Activated CD4-positive, alpha-beta T cell treated with anti-CD3 and anti-CD28 coated beads, Interleukin-2, amount 10 ng/mL, durations not matched to agents 7 days and 5 days (primary cell): ENCODE measurements around the gene TCTN3. TPM values are rescaled to one million over a fixed set of nuclear protein-coding genes. Genes with fewer than 3 reads are reported as not detected.
A peak's percentile ranks its signal among the peaks of the same experiment; 100 is the strongest.
"Not testable (repeated sequence)": the region's sequence is repeated elsewhere in the genome, so short reads cannot be mapped to it uniquely, and the experiment has no call there.

Experiments used
- CTCF ChIA-PET: fragments of 350-600 bp; sonication (Branson Sonifier 250); formaldehyde crosslinking; loops from one replicate; lab custom pipeline; 2021; ENCODE audit warnings: antibody characterized with exemption; lab: Charles Lee
- POLR2A ChIA-PET: fragments of 350-600 bp; sonication (Branson Sonifier 250); formaldehyde crosslinking; loops from one replicate; lab custom pipeline; 2021; ENCODE audit warnings: antibody characterized with exemption; lab: Charles Lee
- DNase-seq: peaks from one replicate; pipeline ENCODE4 v3.0.0-alpha.2; 2020
- H3K27ac Mint-ChIP-seq: one replicate; pipeline ENCODE4 v1.8.0; 2021; ENCODE audit warnings: mild to moderate bottlenecking, moderate library complexity, mixed read lengths
- H3K27me3 Mint-ChIP-seq: one replicate; pipeline ENCODE4 v1.8.0; 2021; ENCODE audit warnings: mixed read lengths
- H3K36me3 Mint-ChIP-seq: one replicate; pipeline ENCODE4 v1.8.0; 2021; ENCODE audit warnings: low read depth, mixed read lengths
- H3K4me1 Mint-ChIP-seq: one replicate; pipeline ENCODE4 v1.8.0; 2021; ENCODE audit warnings: mixed read lengths
- H3K4me3 Mint-ChIP-seq: one replicate; pipeline ENCODE4 v1.8.0; 2021; ENCODE audit warnings: mild to moderate bottlenecking, moderate library complexity, mixed read lengths
- H3K9me3 Mint-ChIP-seq: one replicate; pipeline ENCODE4 v1.8.0; 2021; ENCODE audit warnings: mixed read lengths
- total RNA-seq, 2 experiments: library from RNA; stranded (reverse); gene quantifications; one replicate each; pipeline ENCODE4 v1.2.3, GENCODE V29; 2021

The TCTN3 gene
- total RNA-seq, 2 experiments from 2014 or later, result 14.3 to 15.6 TPM

- Mint-ChIP-seq H3K36me3 (peaks cover 10% of the 10 kb centered on the region), H3K9me3 (no peaks in the 10 kb centered on the region), H3K27ac (no peak overlapping the region), H3K4me1 (no peaks in the 10 kb centered on the region), H3K4me3 (no peak overlapping the region), H3K27me3 (no peaks in the 10 kb centered on the region)
- POLR2A ChIA-PET, result no interaction called here
- CTCF ChIA-PET, result interaction anchor here (0.9 kb wide), 1 partner anchor 19 kb away, joined by 3 read pairs; the partner anchor contains the start of gene TCTN3
- DNase-seq, result no peak
Observed at GRCh38 chr10:95674643-95675042, 19.1 kb downstream of the TCTN3 start.

- H3K4me3 Mint-ChIP-seq, DNase-seq, H3K4me1 Mint-ChIP-seq, H3K9me3 Mint-ChIP-seq, POLR2A ChIA-PET, CTCF ChIA-PET, H3K27ac Mint-ChIP-seq, H3K27me3 Mint-ChIP-seq, H3K36me3 Mint-ChIP-seq: not testable (repeated sequence)
Observed at GRCh38 chr10:95672641-95673040, 21.1 kb downstream of the TCTN3 start.

DNA sequence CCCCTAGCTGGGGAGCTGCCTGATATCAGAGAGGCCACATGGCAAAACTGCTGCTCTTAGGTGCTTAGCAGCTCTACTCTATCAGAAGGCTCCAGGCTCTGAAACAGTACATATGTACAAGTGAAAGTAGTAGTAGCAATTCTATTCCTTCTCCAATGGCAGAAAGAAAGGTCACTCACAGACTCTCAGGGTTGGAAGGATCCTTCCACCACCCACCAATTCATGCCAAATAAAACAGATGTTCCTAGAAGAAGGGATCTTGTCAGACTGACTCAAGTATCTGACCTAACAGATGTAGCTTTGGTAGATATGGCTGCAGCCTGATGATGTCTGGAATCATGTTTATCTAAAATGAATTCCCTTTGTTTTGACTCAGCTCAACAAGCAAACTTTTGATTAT, 29.2 kb downstream of the TCTN3 start:
- DNase-seq, result no peak
- H3K4me1 Mint-ChIP-seq, result no peaks in the 10 kb centered on the region
- H3K9me3 Mint-ChIP-seq, result no peaks in the 10 kb centered on the region
- H3K36me3 Mint-ChIP-seq, result peaks cover 3% of the 10 kb centered on the region
- H3K4me3 Mint-ChIP-seq, result no peak overlapping the region
- H3K27me3 Mint-ChIP-seq, result no peaks in the 10 kb centered on the region
- H3K27ac Mint-ChIP-seq, result no peak overlapping the region
- ChIA-PET POLR2A (no interaction called here), CTCF (interaction anchor here (0.8 to 3.4 kb wide), 3 partner anchors 16 to 177 kb away, joined by 3 to 17 read pairs (median 4); partner anchors contain the start of gene TCTN3)

DNA sequence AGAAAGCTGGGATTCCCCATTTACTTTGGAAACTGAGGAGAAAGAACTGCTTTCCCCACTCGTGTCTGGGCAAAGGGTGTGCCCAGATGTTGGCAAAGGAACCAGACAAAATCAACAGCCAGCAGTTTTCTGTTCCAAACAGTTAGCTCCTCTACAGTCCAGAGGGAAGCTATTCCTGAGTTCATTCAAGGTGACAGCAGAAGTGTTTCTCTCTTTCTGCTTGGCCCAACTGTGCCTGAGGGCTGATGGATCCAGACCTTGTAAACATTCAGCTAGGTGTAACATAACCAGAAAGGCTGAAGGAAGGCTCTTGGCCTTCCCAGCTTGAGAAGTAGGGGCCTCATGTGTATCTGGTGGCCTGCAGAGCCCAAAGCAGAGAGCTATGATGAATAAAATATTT, 30.2 kb downstream of the TCTN3 start:
- Mint-ChIP-seq H3K4me3 (no peak overlapping the region), H3K36me3 (peaks cover 3% of the 10 kb centered on the region), H3K9me3 (no peaks in the 10 kb centered on the region), H3K4me1 (no peaks in the 10 kb centered on the region), H3K27me3 (no peaks in the 10 kb centered on the region), H3K27ac (no peak overlapping the region)
- ChIA-PET CTCF (interaction anchor here (3.4 kb wide), 1 partner anchor 30 kb away, joined by 17 read pairs; the partner anchor contains the start of gene TCTN3), POLR2A (no interaction called here)
- no peak for DNase-seq

DNA sequence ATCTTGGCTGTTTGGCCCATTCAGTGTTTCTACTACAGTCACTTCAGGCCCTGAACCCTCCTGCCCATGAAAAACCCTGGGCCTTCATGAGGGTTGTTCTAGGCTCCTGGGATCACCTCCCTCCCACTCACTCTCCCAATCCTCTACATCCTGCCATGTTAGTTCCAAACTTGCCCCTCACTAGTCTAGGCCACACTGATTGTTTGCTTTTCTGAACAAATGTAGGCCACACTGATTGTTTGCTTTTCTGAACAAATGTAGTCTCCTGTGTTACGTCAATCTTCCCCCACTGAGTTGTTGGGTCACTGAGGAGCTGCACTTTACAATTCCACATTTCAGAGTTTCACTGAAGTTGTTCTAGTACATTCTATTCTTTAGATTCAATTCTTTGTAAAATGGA, 31.9 kb downstream of the TCTN3 start:
- DNase-seq, result no peak
- POLR2A ChIA-PET, result no interaction called here
- no peaks in the 10 kb centered on the region for H3K9me3 Mint-ChIP-seq
- H3K27me3 Mint-ChIP-seq, result no peaks in the 10 kb centered on the region
- H3K4me1 Mint-ChIP-seq, result peaks cover 7% of the 10 kb centered on the region
- CTCF ChIA-PET, result interaction anchor here (0.9 kb wide), 1 partner anchor 32 kb away, joined by 3 read pairs; the partner anchor contains the start of gene TCTN3
- no peak overlapping the region for H3K27ac Mint-ChIP-seq
- H3K4me3 Mint-ChIP-seq, result no peak overlapping the region
- peaks cover 3% of the 10 kb centered on the region for H3K36me3 Mint-ChIP-seq

DNA sequence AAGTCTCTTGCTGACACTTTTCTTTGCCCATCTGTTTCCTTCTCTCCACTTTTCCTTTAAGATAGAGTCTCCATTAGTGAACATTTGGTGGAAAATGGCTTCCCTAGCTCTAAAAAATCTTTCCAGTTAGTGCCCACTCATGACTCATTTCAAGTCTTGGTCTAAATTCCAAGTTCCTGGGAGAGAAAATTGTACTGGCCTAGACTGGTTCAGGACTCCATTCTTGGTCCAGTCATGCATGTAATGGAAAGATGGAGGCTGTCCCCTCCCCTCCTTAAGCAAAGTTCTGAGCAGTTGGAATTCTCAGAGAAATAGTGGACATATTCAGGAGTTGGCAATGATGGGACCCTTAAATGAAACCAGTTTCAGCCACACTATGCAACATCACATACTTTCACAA, 33.4 kb downstream of the TCTN3 start:
- CTCF ChIA-PET, result interaction anchor here (2.1 kb wide), 1 partner anchor 34 kb away, joined by 9 read pairs; the partner anchor contains the start of gene TCTN3
- Mint-ChIP-seq H3K9me3 (no peaks in the 10 kb centered on the region), H3K27me3 (no peaks in the 10 kb centered on the region), H3K4me3 (no peak overlapping the region), H3K36me3 (peaks cover 5% of the 10 kb centered on the region), H3K4me1 (peaks cover 17% of the 10 kb centered on the region), H3K27ac (no peak overlapping the region)
- no peak for DNase-seq
- POLR2A ChIA-PET, result no interaction called here

DNA sequence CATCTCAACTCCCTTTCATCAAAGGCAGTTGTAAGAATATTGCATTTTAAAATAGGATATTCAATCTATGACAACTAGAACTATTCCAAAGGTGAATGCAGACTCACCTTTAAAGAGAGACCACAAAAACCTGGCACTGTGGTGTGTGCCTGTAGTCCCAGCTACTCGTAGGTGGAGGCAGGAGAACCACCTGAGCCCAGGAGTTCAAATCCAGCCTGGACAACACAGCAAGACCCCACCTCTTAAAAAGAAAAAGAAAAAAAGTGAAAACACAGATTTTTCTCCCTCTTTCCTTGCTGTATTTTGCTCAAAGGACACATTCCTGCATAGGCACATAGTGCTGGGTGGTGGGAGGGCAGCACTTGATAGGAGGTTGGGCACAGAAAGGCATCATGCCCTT, 36.5 kb downstream of the TCTN3 start:
- ChIA-PET POLR2A (no interaction called here), CTCF (interaction anchor here (1.0 to 1.6 kb wide), 2 partner anchors 9 to 36 kb away, joined by 4 to 7 read pairs; partner anchors contain the start of gene TCTN3)
- H3K27ac Mint-ChIP-seq, result no peak overlapping the region

DNA sequence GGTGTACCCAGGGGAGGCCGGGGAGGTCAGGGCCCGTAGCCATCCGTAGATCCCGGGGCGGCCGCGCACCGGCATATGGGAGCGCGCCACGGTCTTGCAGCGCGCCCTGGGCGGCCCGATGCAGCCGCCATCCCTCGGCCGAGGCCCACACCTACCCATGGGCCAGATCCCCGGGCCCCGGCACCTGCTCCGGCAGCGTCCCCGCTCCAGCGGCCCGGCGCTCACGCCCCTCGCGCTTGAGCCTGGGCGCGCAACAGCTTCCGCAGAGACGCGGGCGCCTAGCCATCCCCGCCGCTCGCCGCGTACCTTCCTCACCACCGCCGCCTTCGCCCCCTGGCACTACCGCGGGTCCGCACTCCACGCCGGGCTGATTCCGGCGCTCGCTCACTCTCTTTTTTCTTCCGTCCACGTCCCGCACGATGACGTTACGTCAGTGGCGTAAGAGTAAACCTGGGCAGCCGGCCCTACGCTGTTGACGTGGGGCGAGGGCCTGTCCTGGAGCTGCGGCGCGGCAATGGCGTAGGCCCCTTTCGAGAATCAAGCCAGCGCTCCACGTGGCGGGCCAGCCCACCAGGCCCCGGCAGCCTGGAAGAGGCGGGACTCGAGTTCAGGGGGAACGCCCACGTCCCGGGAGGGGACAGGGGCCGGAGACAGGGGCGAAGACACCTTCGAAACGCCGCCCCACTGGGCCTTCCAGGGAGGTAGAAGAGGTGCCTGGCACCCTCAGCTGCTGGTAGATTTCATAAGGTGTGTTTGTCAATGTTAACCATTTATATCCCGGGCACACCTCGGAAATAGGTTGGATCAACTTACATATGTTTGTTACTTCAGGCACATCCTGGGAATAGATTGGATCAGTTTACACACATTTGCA, 37.2 kb downstream of the TCTN3 start, which contains the start of gene ALDH18A1:
Gene ALDH18A1, minus strand, starts transcription at position 421 of the 874 bp plus-strand sequence. CDS start 3,334 bp downstream, outside the sequence.
- peak; percentile 89 for DNase-seq
- peaks cover 25% of the 10 kb centered on the region for H3K4me1 Mint-ChIP-seq
- ChIA-PET POLR2A (interaction anchor here (0.6 kb wide), 1 partner anchor 120 kb away, joined by 3 read pairs; no protein-coding TSS in a partner anchor), CTCF (interaction anchor here (1.0 to 1.6 kb wide), 2 partner anchors 9 to 37 kb away, joined by 4 to 7 read pairs; partner anchors contain the start of gene TCTN3)
- H3K4me3 Mint-ChIP-seq, result peak within 1 kb of the TSS; percentile 100
- H3K27me3 Mint-ChIP-seq, result no peaks in the 10 kb centered on the region
- peaks cover 29% of the 10 kb centered on the region for H3K36me3 Mint-ChIP-seq
- peak within 1 kb of the TSS; percentile 93 for H3K27ac Mint-ChIP-seq
- H3K9me3 Mint-ChIP-seq, result peaks cover 8% of the 10 kb centered on the region

More for the DNA sequence above, 36.5 kb downstream of the TCTN3 start:
- Mint-ChIP-seq H3K4me1 (peaks cover 25% of the 10 kb centered on the region), H3K4me3 (peak overlapping the region; percentile 100), H3K27me3 (no peaks in the 10 kb centered on the region), H3K9me3 (peaks cover 4% of the 10 kb centered on the region), H3K36me3 (peaks cover 22% of the 10 kb centered on the region)
- DNase-seq, result no peak

GRCh38 chr10:95655571-95656290, 38.0 kb downstream of the TCTN3 start:
- Mint-ChIP-seq H3K27ac (peak overlapping the region; percentile 93), H3K4me3 (peak overlapping the region; percentile 100), H3K9me3 (peaks cover 13% of the 10 kb centered on the region), H3K4me1 (peaks cover 26% of the 10 kb centered on the region), H3K36me3 (peaks cover 37% of the 10 kb centered on the region), H3K27me3 (no peaks in the 10 kb centered on the region)
- CTCF ChIA-PET, result interaction anchor here (1.6 to 2.2 kb wide), 2 partner anchors 38 kb away, joined by 7 to 10 read pairs; partner anchors contain the start of gene TCTN3
- DNase-seq, result peak; percentile 10
- POLR2A ChIA-PET, result interaction anchor here (0.6 kb wide), 1 partner anchor 120 kb away, joined by 3 read pairs; no protein-coding TSS in a partner anchor

GRCh38 chr10:95653895-95654294, 39.8 kb downstream of the TCTN3 start:
- CTCF ChIA-PET, result interaction anchor here (0.9 to 2.2 kb wide), 2 partner anchors 13 to 39 kb away, joined by 3 to 10 read pairs; partner anchors contain the start of gene TCTN3
- DNase-seq, result no peak
- Mint-ChIP-seq H3K27me3 (no peaks in the 10 kb centered on the region), H3K36me3 (peaks cover 50% of the 10 kb centered on the region), H3K4me3 (no peak overlapping the region), H3K27ac (no peak overlapping the region), H3K4me1 (peaks cover 27% of the 10 kb centered on the region), H3K9me3 (peaks cover 15% of the 10 kb centered on the region)
- POLR2A ChIA-PET, result no interaction called here

DNA sequence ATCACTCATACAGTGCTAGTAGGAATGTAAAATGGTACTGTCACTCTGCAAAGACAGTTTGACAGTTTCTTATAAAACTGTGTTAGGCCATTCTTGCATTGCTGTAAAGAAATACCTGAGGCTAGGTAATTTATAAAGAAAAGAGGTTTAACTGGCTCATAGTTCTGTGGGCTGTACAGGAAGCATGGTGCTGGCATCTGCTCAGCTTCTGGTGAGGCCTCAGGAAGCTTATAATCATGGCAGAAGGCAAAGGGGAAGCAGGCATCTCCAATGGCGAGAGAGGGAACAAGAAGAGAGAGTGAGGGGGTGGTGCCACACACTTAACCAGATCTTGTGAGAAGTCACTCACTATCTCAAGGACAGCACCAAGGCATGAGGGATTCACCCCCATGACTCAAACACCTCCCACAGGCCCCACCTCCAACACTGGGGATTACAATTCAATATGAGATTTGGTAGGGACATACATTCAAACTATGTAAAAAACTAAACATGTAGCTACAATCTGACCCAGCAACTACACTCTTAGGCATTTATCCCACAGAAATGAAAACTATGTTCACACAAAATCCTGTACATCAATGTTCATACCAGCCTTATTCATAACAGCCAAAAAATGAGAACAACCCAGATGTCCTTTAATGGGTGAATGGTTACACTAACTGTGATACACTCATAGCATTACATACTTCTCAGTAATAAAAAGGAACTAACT, 42.2 kb downstream of the TCTN3 start:
- POLR2A ChIA-PET, result no interaction called here
- CTCF ChIA-PET, result interaction anchor here (1.0 to 1.4 kb wide), 2 partner anchors 42 to 221 kb away, joined by 4 read pairs; partner anchors contain the start of gene TCTN3
- Mint-ChIP-seq H3K27ac (no peak overlapping the region), H3K27me3 (no peaks in the 10 kb centered on the region), H3K4me3 (no peak overlapping the region), H3K36me3 (peaks cover 63% of the 10 kb centered on the region), H3K9me3 (peaks cover 15% of the 10 kb centered on the region), H3K4me1 (peaks cover 17% of the 10 kb centered on the region)
- no peak for DNase-seq

DNA sequence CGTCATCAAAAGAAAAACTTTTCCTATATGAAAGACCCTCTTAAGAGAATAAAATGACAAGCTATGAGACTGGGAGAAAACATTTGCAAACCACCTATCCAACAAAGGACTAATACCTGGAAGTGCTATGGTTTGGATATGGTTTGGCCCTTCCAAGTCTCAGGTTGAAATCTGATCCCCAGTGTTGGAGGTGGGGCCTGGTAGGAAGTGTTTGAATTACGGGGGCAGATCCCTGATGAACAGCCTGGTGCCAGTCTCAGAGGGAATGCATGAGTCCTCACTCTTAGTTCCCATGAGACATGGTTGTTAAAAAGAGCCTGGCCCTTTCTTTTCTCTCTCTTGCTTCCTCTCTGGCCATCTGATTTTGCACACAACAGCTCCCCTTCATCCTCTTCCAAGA, 43.5 kb downstream of the TCTN3 start:
- Mint-ChIP-seq H3K9me3 (peaks cover 15% of the 10 kb centered on the region), H3K36me3 (peaks cover 65% of the 10 kb centered on the region), H3K27ac (no peak overlapping the region), H3K4me3 (no peak overlapping the region), H3K4me1 (peaks cover 10% of the 10 kb centered on the region), H3K27me3 (no peaks in the 10 kb centered on the region)
- ChIA-PET CTCF (no interaction called here), POLR2A (no interaction called here)
- no peak for DNase-seq
